ENCODE results near the gene AGBL5. TPM values are rescaled to one million over a fixed set of nuclear protein-coding genes. Genes with fewer than 3 reads are reported as not detected.

AGBL5 gene
- total RNA-seq, 1 donor from 2014 or later, result 6.8 TPM

DNA sequence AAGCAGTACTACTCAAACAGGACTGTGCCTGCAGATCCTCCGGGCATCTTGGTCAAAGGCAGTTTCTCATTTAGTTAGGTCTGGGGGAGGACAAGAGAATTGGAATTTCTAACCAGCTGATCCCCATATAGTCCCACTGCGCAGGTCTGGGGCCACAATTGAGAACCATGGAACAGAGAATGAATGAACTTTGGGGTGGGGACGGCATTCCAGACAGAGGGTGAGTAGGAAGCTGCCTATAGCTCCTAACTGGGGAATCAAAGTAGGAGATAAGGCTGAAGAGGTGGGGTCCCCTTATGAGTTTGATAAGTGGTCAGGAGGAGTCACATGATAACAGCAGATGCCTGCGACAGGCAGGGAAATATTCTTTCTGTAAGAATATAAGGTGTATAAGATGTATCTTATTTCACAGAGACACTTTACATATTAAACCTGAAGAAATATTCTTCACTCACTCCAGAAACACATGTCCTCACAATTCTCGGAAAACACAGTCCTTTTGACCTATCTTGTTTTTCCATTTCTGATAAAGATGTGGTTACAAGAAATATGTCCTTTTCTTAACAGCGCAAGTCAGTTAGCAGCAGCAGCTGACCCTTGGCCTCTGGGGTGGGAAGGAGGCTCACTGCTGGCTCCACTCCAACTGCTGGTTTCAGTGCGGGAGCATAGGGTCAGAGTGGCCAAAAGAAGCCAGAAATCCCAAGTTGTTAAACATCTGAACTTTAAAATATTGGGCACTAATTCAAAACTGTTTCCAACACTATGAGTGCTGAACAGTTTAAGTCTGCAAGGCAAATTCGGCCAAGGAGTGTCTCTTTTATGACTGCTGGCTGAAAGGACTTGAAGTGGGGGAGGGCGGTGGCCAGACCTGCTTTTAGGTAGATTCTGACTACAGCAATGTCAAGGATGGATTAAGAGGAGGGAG is 31.3 kb upstream of the AGBL5 start:
- peak; percentile 43 for ATAC-seq (ENCODE audit: poor library complexity)
- intact Hi-C loops (cut with DNase I), result loop anchor here (2.0 kb wide), 1 partner anchor 59 kb away; no protein-coding TSS in a partner anchor

DNA sequence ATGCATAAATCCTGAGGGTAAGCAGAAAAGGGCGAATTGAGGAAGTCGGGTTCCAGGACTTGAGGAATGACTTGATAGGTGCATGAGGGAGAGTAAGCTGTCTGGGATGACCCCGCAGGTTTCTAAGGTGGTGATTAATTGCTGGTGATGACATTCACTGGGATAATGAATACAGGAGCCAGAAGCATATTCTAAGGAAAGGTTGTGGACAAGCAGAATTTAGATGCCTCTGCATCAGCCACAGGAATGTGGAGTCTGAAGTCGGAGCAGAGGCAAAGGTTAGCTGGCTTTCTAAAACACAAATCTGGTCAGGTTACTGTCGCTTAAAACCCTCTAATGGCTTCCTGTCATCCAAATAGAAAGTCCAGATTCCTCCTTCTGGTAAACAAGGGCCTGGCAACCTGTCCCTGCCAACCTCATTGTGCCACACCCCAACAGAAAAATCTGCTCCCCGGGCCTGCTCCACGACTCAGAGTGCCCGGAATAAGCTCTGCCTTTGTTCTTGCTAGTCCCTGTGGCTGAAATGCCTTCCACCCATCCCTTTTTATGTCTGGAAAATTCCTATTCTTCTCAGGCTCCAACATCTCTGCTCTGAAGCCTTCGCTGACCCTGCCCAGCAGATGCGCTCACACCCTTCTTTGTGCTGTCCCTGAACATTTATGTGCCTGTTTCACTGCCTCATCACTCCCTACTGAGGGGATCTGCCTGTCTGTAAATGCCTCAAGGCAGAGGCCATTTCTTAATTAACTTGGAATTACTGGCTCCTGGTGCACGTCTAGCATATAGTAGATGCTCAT is 30.0 kb upstream of the AGBL5 start:
- DNase-seq (no peak), ATAC-seq (ENCODE audit: poor library complexity) (no peak)
- intact Hi-C loops (cut with DNase I), result no loop called here

More for the DNA sequence above, 31.3 kb upstream of the AGBL5 start:
- DNase-seq, result peak; percentile 82

GRCh38 chr2:27023740-27024139 is 27.7 kb upstream of the AGBL5 start:
- ATAC-seq (ENCODE audit: poor library complexity) (no peak), DNase-seq (no peak)
- intact Hi-C loops (cut with DNase I), result no loop called here

DNA sequence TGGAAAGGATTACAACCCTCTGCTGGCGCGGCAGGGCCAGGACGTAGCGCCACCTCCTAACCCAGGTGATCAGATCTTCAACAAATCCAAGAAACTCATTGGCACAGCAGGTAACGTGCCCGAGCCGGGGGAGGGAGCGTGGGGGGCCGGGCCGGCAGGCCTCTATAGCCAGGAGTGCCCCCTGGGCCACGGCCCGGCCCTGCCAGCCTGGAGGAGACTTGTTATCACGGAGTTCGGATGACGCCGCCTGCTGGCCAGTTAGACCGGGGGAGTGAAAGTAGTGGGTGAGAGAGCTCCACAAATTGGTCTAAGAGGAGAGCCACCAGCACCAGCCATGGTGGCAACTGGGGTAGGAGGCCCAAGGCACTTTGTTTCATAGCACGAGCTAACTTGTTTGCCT is 27.3 kb upstream of the AGBL5 start:
- DNase-seq (no peak), ATAC-seq (ENCODE audit: poor library complexity) (no peak)
- intact Hi-C loops (cut with DNase I), result no loop called here

- no peak for DNase-seq
- no peak for ATAC-seq (ENCODE audit: poor library complexity)
- intact Hi-C loops (cut with DNase I), result no loop called here
Observed at GRCh38 chr2:27024812-27025211, 26.7 kb upstream of the AGBL5 start.

DNA sequence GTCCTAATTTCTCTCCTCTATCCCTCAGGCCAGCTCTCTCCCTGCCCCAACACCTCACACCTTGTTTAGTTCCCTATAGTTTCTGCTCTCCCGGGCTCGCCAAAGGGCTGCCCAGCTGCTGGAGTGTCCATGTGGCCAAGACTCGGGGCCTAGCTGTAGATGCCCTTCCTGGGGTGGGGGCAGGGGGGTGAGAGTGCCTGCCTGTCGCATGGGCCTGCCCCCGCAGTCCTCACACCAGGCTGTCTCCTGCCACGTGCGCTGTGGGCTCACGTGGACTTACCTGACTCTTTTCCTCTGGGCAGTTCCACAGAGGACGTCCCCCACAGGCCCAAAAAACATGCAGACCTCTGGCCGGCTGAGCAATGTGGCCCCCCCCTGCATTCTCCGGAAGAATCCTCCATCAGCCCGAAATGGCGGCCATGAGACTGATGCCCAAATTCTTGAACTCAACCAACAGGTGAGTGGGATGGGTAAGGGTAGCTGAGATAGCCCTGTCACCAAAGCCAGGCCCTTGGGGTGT is 26.1 kb upstream of the AGBL5 start:
- ATAC-seq (ENCODE audit: poor library complexity) (no peak), DNase-seq (no peak)
- intact Hi-C loops (cut with DNase I), result no loop called here

DNA sequence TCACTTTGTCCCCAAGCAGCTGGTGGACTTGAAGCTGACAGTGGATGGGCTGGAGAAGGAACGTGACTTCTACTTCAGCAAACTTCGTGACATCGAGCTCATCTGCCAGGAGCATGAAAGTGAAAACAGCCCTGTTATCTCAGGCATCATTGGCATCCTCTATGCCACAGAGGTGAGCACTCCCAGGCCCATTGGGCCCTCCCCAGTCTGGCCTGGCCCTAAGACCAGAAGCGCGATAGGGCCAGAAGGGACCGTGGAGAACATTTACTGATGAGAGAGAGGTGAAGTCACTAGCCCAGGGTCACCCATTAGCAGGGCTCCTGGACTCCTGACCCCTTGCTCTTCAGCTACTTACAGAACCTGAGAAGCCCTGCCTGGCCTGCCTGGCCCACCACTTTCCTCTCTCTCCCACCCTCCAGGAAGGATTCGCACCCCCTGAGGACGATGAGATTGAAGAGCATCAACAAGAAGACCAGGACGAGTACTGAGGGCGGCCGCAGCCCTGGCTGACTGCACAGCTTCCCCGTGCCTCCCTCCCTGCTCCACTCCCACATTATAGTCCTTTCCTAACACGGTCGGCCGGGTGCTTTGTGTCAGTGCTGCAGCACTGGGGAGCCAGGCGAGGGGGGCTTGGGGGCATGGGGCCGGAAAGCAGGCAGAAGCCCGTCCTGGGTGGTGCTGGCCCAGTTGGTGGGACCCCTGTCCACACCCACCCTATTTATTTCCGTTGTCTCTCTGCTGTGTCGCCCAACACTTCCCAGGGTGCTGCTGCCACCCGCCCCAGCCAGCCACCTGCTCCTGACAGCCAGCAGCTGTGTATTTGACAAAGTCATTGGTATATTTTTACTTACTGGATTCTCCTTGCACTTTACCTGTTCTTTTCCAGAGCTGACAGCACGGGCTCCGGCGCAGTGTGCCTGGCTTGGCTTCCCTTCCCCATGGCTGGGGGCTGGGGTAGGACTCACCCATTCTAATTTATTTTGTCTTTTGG is 25.3 kb upstream of the AGBL5 start:
- intact Hi-C loops (cut with DNase I), result no loop called here
- DNase-seq, result no peak

GRCh38 chr2:27027211-27027651 is 24.2 kb upstream of the AGBL5 start:
- DNase-seq, result no peak
- ATAC-seq (ENCODE audit: poor library complexity), result no peak
- intact Hi-C loops (cut with DNase I), result no loop called here

More for the DNA sequence above, 25.3 kb upstream of the AGBL5 start:
- no peak for ATAC-seq (ENCODE audit: poor library complexity)

DNA sequence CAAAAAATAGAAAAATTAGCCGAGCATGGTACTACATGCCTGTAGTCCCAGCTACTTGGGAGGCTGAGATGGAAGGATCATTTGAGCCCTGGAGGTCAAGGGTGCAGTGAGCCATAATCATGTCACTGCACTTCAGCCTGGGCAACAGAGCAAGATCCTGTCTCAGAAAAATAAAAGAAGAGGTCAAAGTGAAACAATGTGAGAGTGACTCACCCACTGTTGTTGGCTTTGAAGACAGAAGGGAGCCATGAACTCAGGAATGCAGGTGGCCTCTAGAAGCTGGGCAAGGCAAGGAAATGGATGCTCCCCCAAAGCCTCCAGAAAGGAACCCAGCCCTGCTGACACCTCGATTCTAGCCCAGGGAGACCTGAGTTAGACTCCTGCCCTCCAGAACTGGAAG is 22.4 kb upstream of the AGBL5 start:
- intact Hi-C loops (cut with DNase I), result no loop called here
- ATAC-seq (ENCODE audit: poor library complexity), result no peak

DNA sequence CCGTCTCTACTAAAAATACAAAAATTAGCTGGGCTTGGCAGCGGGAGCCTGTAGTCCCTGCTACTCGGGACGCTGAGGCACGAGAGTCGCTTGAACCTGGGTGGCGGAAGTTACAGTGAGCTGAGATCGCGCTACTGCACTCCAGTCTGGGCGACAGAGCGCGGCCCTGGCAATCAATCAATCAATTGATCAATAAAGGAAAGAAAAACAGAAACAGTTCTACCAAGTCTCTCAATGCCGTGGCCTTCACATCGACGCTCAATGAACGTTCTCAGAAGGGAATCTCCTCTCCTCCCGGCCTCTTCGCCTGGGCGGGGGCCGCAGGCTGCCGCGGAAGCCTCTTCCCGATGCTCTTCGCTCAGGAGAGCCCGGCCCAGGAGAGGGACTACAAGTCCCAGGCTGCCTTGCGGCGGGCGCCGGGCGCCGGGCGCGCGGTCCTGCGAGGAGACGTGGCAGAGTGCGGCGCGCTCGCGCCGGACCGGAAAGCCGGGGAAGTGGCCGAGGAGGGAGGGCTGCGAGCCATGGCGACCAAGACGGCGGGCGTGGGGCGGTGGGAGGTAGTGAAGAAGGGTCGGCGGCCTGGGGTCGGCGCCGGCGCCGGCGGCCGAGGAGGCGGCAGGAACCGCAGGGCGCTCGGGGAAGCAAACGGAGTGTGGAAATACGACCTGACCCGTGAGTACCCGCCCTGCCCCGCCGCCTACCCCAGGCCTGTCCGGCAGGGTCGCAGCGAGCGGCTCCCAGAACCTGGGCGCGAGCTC is 18.8 kb upstream of the AGBL5 start, which contains the start of gene TMEM214:
Gene TMEM214, plus strand, starts transcription at position 471 of the 758 bp plus-strand sequence. Its CDS starts 51 bp downstream, at position 522.
- intact Hi-C loops (cut with DNase I), result loop anchor here (10.0 kb wide), 1 partner anchor 52 kb away; the partner anchor contains the start of gene KHK
- DNase-seq, result peak; percentile 95
- peak; percentile 100 for ATAC-seq (ENCODE audit: poor library complexity)

More for the DNA sequence above, 22.4 kb upstream of the AGBL5 start:
- DNase-seq, result no peak

DNA sequence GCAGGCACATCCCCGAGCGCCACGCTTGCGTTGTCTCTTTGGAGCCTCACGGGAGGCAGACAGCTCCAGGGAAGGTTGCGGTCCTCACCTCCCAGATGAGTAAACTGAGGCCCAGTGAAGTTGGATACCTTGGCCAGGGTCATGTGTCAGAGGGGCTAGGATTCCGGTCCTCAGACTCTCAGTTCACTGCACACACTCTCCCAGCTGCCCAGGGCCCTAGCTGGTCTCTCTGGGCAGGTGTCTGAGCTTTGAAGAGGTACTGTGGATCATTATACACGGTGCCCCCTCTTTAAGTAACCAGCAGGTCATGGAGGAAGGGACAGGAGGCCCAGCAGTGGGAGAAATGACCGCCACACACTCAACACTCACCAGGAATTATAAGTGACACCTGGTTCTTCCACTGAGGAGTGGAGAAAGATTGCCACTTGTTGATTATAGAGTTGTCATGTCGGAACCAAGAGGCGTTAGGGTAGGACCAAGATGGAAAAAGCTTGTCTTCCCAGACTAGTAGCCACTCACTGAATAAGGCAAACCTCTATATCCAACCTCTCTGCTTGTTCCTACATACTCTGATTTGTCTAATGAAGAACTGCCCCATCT is 18.1 kb upstream of the AGBL5 start:
- ATAC-seq (ENCODE audit: poor library complexity) (no peak), DNase-seq (no peak)
- intact Hi-C loops (cut with DNase I), result loop anchor here (10.0 kb wide), 1 partner anchor 51 kb away; the partner anchor contains the start of gene KHK

DNA sequence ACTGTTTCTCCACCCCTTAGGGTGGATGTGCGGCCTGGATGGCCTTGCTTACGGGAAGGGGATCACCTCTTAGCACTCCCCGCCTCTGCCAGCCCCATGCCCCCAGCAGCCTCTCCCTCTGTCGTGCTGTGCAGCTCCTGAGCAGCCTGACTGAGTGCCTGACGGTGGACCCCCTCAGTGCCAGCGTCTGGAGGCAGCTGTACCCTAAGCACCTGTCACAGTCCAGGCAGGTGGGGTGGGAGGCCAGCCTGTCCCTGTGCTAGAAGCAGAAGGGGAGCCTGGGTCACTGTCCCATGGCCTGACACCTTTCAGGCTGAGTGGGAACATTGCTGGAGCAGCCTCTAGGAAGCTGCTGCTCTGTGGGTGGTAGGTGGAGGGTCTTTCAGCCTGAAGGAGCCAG is 13.5 kb upstream of the AGBL5 start:
- no peak for DNase-seq
- intact Hi-C loops (cut with DNase I), result loop anchor here (10.0 kb wide), 1 partner anchor 47 kb away; the partner anchor contains the start of gene KHK
- no peak for ATAC-seq (ENCODE audit: poor library complexity)

GRCh38 chr2:27038631-27039339 is 12.7 kb upstream of the AGBL5 start:
- DNase-seq, result no peak
- intact Hi-C loops (cut with DNase I), result loop anchor here (10.0 kb wide), 1 partner anchor 46 kb away; the partner anchor contains the start of gene KHK

DNA sequence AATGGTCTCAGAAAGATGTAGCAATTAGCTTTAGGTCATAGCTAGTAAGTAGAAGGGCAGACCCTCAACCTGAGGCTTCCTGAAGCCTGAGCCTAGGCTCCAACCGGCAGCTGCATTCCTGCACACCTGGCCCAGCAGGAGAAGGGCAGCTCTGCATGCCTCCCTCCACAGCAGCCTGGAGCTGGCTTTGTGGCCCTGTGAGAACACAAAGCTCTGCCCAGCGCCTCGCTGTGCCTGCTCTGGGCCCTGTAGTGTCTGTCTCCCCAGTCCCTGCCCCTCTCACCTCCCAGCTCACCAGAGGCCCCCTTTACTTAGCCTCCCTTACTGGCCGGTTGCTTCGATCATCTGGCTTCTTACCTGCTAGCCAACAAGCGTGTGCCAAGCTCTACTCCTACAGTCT is 12.0 kb upstream of the AGBL5 start:
- intact Hi-C loops (cut with DNase I), result loop anchor here (10.0 kb wide), 1 partner anchor 45 kb away; the partner anchor contains the start of gene KHK
- no peak for DNase-seq
- ATAC-seq (ENCODE audit: poor library complexity), result no peak

More at GRCh38 chr2:27038631-27039339, 12.7 kb upstream of the AGBL5 start:
- no peak for ATAC-seq (ENCODE audit: poor library complexity)

- DNase-seq, result no peak
- intact Hi-C loops (cut with DNase I), result loop anchor here (10.0 kb wide), 1 partner anchor 45 kb away; the partner anchor contains the start of gene KHK
- no peak for ATAC-seq (ENCODE audit: poor library complexity)
Observed at GRCh38 chr2:27039871-27040270, 11.6 kb upstream of the AGBL5 start.

DNA sequence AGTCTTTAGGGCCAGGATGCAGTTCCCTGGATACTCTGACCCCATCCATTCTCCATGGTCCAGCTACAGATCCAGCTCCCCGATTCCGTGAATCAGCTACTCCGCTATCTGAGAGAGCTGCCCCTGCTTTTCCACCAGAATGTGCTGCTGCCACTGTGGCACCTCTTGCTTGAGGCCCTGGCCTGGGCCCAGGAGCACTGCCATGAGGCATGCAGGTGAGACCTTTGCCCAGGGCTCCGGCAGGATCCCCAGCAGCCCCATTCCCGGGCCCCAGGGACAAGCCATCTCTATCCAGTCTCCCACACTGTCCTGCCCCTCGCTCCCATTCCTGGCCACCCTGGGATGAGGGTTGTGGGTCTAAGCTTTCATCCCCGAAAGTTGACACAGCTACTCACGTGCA is 11.2 kb upstream of the AGBL5 start:
- intact Hi-C loops (cut with DNase I), result no loop called here
- no peak for DNase-seq

More for the DNA sequence above, 11.2 kb upstream of the AGBL5 start:
- ATAC-seq (ENCODE audit: poor library complexity), result no peak
